HG02588 (cell line): ENCODE results near the gene USP15.
"Not testable (repeated sequence)": the region's sequence is repeated elsewhere in the genome, so short reads cannot be mapped to it uniquely, and the experiment has no call there.

Source experiments
- ATAC-seq: cut with Tn5 transposase; IDR thresholded peaks from one replicate; pipeline ENCODE4 v1.9.1; 2021; ENCODE audit warnings: mild to moderate bottlenecking, moderate library complexity; ENCODE audit not compliant: unreplicated experiment

USP15 gene

DNA sequence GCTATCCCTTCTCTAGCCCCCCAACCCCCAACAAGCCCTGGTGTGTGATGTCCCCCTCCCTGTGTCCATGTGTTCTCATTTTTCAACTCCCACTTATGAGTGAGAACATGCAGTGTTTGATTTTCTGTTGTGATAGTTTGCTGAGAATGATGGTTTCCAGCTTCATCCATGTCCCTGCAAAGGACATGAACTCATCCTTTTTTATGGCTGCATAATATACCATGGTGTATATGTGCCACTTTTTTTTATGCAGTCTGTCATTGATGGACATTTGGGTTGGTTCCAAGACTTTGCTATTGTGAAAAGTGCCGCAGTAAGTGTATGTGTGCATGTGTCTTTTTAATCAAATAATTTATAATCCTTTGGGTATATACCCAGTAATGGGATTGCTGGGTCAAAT, 104.5 kb downstream of the USP15 start:
- ATAC-seq, result not testable (repeated sequence)

GRCh38 chr12:62365846-62366245, 105.6 kb downstream of the USP15 start:
- not testable (repeated sequence) for ATAC-seq

GRCh38 chr12:62368430-62369223, 108.4 kb downstream of the USP15 start:
- not testable (repeated sequence) for ATAC-seq

GRCh38 chr12:62370189-62370588, 110.0 kb downstream of the USP15 start:
- ATAC-seq, result no peak

GRCh38 chr12:62371661-62372060, 111.5 kb downstream of the USP15 start:
- ATAC-seq, result no peak

- no peak for ATAC-seq
Observed at GRCh38 chr12:62372134-62372533, 111.9 kb downstream of the USP15 start.

GRCh38 chr12:62372825-62373224, 112.6 kb downstream of the USP15 start:
- no peak for ATAC-seq

DNA sequence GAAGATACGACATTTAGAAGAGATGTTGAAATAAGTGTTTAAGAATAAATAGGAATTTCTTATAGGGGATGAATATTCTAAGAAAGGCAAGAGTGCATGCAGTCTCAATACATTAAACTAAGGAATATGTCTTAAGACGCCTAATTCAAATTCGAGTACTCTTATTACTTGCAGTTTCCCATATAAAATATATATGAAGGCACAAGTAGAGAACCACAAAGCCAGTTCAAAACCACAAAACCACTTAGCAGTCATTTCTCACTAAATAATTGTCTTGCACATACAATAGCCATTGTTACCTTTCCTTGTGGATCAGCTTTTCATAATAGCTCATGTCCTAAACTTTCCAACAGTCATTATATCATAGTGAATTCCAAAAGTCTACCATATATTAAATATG, 115.4 kb downstream of the USP15 start:
- ATAC-seq, result no peak

- no peak for ATAC-seq
Observed at GRCh38 chr12:62379026-62379722, 119.0 kb downstream of the USP15 start.

DNA sequence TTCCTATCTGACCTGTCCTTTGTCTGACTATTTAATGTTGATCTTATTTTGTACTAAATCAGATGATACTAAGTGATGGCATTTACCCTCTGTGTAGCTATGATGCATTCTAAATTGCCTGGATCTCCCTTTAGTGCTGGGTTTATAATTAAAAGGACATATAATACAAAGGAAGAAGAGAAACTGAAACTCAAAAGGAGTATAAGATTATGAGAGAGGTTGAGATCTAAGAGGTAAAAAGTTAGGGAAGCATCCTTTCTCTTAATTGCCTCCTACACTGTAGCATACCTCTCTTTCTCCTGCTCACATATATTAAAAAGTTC, 119.5 kb downstream of the USP15 start:
- no peak for ATAC-seq

DNA sequence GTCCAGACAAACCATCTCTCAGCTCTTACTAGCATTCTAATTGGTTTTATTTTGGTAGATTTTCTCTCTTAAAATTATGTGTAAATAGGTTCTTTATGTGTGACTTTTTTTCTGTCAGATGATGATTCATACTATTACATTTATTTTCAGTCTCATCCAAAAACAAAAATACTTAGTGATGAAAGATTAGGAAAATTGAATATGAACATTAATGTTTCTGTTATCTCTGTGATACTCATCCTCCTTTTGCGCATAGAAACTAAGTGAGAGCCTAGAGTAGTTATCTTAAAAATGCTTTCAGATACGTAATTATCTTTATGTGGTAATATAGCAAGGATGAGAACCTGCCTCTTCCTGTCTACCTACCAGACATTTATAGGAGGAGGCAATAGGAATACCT, 122.3 kb downstream of the USP15 start:
- ATAC-seq, result no peak

DNA sequence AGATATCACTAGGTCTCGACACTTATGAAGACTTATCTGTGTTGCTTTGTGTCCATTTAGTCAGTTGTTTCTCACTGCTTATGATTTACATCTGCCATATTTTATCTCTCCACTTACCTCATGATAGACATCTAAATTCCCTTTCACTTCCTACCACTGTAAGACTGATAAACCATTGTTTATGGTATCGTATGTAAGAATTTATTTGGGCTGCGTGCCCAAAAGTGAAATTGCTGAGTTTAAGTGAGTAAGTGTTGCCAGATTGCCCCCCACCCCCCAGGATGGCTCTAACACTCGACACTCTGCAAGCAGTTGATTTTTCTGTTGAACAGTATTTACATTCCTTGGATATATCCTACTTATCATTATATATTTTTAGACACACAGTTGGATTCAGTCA, 136.5 kb downstream of the USP15 start:
- ATAC-seq, result no peak

GRCh38 chr12:62400135-62400534, 139.9 kb downstream of the USP15 start:
- ATAC-seq, result no peak

GRCh38 chr12:62401631-62402030, 141.4 kb downstream of the USP15 start:
- no peak for ATAC-seq

- no peak for ATAC-seq
Observed at GRCh38 chr12:62403031-62403430, 142.8 kb downstream of the USP15 start.

- no peak for ATAC-seq
Observed at GRCh38 chr12:62407587-62407986, 147.4 kb downstream of the USP15 start.

DNA sequence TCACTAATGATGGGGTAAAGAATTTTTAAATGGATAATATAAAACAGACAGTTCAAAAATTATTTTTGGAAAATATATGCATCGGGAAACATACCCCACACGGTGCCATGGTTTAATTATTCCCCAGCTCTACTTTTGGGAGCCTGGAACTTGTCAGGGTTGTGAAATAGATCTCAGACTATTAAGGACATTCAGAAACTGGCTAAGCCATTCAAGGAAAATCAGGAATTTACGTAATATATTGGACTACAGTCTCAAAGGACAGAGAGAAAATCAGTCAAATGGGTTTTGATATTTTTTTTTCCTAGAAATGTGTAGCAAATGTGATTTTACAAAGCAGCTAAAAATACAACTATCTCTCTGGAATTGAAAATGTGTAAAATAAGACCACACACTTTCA, 148.9 kb downstream of the USP15 start:
- ATAC-seq, result no peak

DNA sequence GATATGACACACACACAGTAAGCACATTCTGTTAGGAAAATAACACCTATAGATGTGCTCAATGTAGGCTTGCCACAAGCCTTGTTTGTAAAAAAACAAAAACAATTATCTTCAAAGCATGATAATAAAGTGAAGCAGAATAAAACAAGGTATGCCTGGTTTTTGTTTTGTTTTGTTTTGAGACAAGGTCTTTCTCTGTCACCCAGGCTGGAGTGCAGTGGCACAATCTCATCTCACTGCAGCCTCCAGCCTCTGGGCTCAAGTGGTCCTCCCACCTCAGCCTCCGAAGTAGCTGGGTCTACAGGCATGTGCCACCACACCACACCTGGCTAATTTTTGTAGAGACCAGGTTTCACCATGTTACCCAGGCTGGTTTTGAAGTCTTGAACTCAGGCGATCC, 154.0 kb downstream of the USP15 start:
- no peak for ATAC-seq

DNA sequence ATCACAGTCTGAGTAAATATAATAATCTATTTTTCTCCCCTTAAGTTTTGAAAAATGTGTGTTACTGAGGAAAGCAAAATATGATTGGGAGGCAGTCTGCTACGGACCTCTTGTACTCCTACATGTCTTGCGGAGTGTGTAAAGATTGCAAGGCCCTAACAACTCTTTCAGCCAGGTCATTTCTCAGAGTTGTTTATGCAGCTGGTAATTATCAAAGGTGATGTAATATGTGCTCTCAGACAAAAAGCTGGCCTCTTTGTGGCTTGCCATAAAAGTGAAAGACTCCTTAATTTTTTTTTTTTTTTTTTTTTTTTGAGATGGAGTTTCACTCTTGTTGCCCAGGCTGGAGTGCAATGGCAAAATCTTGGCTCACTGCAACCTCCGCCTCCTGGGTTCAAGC, 165.9 kb downstream of the USP15 start:
- ATAC-seq, result no peak

- no peak for ATAC-seq
Observed at GRCh38 chr12:62429457-62429856, 169.3 kb downstream of the USP15 start.

DNA sequence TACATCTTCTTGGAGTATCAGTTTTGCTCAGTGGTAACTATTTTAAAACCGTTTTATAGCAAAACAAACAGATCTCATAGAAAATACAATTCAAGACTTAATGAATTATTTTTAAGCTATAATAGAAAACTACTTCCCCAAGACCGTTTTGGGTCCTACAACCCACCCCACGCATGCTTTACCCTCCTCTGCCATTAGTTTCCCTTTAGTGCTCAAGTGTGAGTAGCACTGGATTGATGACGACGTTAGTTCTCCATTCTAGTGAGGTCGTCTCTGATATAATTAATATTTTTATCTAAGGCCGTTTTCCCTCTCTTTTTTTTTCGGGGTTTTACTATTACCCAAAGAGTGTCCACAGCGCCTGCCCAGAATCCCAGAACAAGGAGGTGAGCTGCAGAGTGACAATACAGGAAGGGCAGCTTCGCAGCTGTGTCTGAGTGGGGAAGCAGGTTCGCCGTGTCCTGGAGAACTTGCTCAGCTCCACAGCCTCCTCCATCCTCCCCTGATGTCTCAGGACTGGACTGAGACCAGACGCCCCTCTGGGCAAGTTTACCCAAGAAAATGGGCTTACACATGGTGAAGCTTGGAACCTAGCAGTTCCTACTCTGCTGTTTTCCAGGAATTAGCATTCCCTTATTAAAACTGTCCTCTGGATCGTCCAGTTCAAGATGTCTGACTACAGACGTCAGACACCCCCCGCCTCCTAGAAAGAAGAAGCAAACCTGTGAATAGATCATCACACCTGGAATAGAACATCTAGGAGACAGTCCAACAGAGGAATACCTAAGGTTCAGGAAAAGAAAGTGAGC, 174.5 kb downstream of the USP15 start:
- ATAC-seq, result no peak
